GM04503 (cell line): Measurements from ENCODE around the gene VRK1.

Source experiments
- DNase-seq: peaks from one replicate; pipeline ENCODE4 v3.0.0-alpha.2; 2012; ENCODE audit warnings: low read depth

VRK1 gene

DNA sequence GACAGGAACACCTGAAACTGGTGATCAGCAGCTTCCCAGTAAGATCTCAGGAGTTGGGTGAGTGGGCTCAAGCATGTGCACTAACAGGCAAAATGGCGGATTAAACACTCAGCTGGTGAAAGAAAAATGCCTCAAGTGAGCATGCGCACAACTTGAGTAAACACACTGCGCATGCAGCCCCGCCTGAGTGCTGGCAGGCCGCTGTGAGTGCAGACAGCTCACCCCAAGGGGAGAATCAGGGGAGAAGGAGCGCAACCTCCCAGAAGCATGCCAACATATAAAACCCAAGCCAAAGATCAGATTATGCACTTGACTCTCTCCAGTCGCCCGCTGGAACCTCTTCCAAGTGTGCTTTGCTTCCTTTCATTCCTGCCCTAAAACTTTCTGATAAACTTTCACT lies 125.8 kb downstream of the VRK1 start:
- DNase-seq, result no peak

- no peak for DNase-seq
These were observed 128.2 kb downstream of the VRK1 start for GRCh38 chr14:96925422-96925821.

DNA sequence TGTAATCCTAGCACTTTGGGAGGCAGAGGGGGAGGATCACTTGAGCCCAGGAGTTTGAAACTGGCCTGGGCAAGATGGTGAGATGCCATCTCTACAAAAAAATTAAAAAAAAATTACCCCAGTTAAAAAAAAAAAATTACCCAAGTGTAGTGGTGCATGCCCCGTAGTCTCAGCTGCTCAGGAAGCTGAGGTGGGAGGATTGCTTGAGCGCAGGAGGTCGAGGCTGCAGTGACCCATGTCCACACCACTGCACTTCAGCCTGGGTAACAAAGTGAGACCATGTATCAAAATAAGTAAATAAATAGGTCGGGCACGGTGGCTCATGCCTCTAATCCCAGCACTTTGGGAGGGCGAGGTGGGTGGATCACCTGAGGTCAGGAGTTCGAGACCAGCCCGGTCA lies 128.8 kb downstream of the VRK1 start:
- no peak for DNase-seq

DNA sequence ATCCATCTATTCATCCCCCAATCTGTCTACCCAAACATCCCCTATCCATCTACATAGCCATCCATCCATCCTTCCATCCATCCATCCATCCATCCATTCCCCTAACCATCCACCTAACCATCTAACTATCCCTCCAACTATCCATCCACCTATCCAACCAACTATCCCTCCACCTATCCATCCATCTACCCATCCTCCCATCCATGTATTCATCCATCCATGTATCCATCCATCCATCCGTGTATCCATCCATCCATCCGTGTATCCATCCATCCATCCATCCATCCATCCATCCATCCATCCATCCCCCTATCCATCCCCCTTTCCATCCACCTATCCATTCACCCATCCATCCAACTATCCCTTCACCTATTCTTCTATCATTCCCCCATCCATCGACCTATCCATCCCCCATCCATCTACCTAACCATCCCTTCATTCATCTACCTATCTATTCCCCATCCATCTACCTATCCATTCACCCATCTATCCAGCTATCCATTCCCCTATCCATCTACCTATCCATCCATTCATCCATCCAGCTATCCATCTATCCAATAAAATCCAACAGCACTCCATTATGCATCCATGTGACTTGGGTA lies 131.7 kb downstream of the VRK1 start:
- no peak for DNase-seq

GRCh38 chr14:96929950-96930349 lies 132.8 kb downstream of the VRK1 start:
- DNase-seq, result no peak

DNA sequence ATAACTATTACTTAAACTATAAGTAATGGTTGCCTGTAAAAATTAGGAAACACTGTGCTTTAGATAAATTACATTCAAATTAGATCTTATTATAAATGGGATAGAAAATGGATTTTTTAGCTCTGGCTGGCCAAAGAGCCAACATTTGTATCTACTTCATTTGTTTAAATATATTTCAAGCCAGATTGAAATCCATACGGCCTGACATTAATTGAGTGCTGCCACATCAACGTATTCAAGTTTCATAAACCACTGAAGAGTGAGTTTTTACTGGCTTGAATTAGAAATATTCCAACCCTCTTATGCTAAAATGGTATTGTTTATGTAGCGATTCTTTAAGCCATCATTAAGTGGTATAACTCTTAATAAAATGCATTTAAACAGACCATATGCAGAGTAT lies 133.3 kb downstream of the VRK1 start:
- DNase-seq, result no peak
